Measurements from ENCODE around the gene SSPN.

SSPN gene

DNA sequence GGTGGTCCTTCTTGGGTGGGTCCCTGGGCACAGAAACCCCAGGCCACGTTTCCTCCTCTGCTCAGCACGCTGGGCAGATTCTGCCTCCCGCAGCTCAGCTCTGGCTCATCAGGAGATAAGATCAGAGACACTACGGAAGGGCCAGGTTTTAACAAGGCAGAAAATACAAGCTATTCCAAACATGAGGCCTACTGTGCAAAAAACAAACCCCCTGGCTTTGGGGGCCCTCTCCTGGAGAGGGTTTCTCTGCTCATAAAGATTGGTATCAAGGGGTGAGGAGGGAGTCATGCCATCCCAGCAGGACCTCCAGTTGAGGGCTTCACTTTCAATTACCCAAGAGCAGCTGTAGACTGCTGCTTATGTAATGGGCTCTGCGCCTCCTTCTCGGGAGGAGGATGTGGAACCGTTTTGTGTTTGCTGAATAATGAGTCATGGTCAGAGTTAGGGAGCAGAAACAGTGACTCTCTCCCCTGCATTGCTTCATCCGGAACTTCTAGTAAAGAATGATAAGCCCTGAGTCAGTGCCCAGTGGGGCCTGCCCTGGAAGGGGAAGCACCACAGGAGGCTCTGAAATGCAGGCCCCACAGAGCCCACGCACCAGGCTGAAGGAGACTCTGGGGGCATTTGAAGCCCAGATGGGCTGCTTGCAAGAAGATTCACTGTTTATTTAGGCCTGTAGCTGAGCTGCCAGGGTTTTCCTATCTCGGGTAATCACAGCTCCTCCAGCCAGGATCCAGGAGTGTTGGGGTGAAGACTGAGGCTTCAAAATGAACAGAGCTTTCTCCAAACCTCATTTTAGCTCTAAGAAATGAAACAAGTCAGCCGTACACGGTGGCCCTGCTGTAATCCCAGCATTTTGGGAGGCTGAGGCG, 79.3 kb downstream of the SSPN start:
- Histone ChIP-seq H3K4me1 (ENCODE audit: insufficient read depth, low read length) (peaks cover 16% of the 10 kb centered on the region), H3K36me3 (ENCODE audit: insufficient read depth, low read length) (no peaks in the 10 kb centered on the region), H3K9me3 (ENCODE audit: control insufficient read depth, insufficient read depth, low read length) (no peaks in the 10 kb centered on the region), H3K9ac (ENCODE audit: low read depth, low read length) (no peak overlapping the region)

- Histone ChIP-seq H3K36me3 (ENCODE audit: insufficient read depth, low read length) (no peaks in the 10 kb centered on the region), H3K9me3 (ENCODE audit: control insufficient read depth, insufficient read depth, low read length) (no peaks in the 10 kb centered on the region), H3K9ac (ENCODE audit: low read depth, low read length) (no peak overlapping the region), H3K4me1 (ENCODE audit: insufficient read depth, low read length) (peaks cover 16% of the 10 kb centered on the region)
These were observed 80.1 kb downstream of the SSPN start for GRCh38 chr12:26275313-26276131.

GRCh38 chr12:26276709-26277108, 81.3 kb downstream of the SSPN start:
- Histone ChIP-seq H3K36me3 (ENCODE audit: insufficient read depth, low read length) (no peaks in the 10 kb centered on the region), H3K9ac (ENCODE audit: low read depth, low read length) (no peak overlapping the region), H3K4me1 (ENCODE audit: insufficient read depth, low read length) (peaks cover 16% of the 10 kb centered on the region), H3K9me3 (ENCODE audit: control insufficient read depth, insufficient read depth, low read length) (no peaks in the 10 kb centered on the region)

DNA sequence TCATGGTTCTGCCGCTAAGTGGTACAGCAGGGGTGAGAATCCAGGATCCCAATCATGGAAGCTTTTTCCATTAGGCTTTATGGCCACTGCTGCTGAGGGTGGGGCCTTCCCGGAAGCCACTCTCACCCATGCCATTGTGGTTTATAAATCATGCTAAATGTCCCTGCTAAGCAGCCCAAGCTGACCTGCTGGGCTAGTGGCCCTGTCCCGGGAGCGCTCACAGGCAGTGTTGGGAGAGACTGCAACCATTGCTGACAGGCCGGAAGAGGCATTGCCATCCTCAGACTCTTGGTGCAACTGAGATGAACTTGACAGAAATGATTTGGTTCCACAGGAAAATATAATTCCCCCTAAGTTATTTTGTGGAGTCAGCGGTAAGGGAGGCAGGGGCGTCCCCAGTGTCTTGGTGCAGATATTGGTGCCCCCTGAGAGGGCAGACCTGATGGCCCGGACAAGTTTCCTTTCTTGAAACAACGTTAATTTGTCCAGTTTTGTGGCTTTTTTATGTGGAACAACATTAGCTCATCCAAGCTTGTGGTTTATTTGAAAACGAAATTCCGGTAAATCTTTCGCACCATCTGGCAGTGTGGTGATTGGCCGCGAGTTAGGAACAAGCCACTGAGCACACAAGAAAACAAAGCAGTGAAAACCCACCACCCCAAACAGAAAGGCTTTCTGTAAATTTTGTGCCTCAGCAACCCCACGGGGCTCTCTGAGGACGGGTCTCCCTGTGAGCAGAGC, 82.3 kb downstream of the SSPN start:
- no peaks in the 10 kb centered on the region for H3K36me3 ChIP-seq (ENCODE audit: insufficient read depth, low read length)
- H3K9me3 ChIP-seq (ENCODE audit: control insufficient read depth, insufficient read depth, low read length): no peaks in the 10 kb centered on the region
- no peak overlapping the region for H3K9ac ChIP-seq (ENCODE audit: low read depth, low read length)
- H3K4me1 ChIP-seq (ENCODE audit: insufficient read depth, low read length): peaks cover 16% of the 10 kb centered on the region

DNA sequence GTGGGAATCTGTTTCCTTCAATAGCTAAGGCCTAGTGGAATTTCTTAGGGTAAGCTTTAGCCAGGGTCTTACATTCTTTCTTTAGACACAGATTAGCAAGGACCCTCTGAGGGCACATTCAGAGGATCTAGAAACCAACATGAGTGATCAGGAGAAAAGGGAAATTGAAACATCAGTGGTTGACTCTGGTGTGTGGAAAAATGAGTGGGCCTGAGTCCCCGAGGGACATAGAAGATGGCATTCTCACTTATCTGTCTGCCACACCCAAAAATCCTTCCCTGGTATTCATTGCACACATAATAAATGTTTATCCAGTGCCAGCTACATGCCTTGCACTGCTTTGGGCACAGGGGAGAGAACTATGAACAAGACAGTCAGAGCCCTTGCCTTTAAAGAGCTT, 82.9 kb downstream of the SSPN start:
- Histone ChIP-seq H3K9me3 (ENCODE audit: control insufficient read depth, insufficient read depth, low read length) (no peaks in the 10 kb centered on the region), H3K9ac (ENCODE audit: low read depth, low read length) (no peak overlapping the region), H3K4me1 (ENCODE audit: insufficient read depth, low read length) (peaks cover 16% of the 10 kb centered on the region), H3K36me3 (ENCODE audit: insufficient read depth, low read length) (no peaks in the 10 kb centered on the region)

DNA sequence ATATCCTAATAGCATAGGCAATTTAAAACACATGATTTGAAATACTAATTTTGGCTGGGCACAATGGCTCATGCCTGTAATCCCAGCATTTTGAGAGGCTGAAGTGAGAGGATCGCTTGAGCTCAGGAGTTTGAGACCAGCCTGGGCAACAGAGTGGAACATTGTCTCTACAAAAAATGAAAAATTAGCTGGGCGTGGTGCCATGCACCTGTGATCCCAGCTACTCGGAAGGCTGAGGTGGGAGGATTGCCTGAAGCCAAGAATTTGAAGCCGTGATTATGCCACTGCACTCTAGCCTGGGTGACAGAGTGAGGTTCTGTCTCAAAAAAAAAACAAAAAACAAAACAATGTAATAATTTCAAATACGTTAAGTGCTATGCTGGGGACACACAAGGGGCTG, 83.3 kb downstream of the SSPN start:
- no peak overlapping the region for H3K9ac ChIP-seq (ENCODE audit: low read depth, low read length)
- no peaks in the 10 kb centered on the region for H3K36me3 ChIP-seq (ENCODE audit: insufficient read depth, low read length)
- H3K4me1 ChIP-seq (ENCODE audit: insufficient read depth, low read length): peaks cover 16% of the 10 kb centered on the region
- H3K9me3 ChIP-seq (ENCODE audit: control insufficient read depth, insufficient read depth, low read length): no peaks in the 10 kb centered on the region

GRCh38 chr12:26279091-26279490, 83.7 kb downstream of the SSPN start:
- H3K9me3 ChIP-seq (ENCODE audit: control insufficient read depth, insufficient read depth, low read length): no peaks in the 10 kb centered on the region
- H3K4me1 ChIP-seq (ENCODE audit: insufficient read depth, low read length): peaks cover 15% of the 10 kb centered on the region
- H3K9ac ChIP-seq (ENCODE audit: low read depth, low read length): no peak overlapping the region
- H3K36me3 ChIP-seq (ENCODE audit: insufficient read depth, low read length): no peaks in the 10 kb centered on the region

DNA sequence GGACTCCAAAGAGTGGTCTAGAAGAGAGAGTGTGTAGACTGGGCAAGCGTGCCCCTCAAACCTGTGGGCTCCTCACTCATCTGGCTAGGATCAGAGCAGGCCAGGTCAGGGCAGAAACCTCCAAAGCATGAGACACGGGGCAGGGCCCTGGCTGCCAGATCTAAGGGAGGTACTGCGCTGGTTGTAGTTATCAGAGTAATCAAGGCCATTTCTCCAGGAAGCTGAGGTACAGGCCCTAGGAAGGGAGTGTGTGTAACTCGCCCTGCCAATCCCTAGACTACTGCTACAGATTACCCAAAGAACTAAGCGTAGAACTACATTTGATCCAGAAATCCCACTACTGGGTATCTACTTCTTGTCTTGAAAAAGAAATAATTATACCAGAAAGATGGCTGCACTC, 84.5 kb downstream of the SSPN start:
- H3K4me1 ChIP-seq (ENCODE audit: insufficient read depth, low read length): peaks cover 8% of the 10 kb centered on the region
- H3K36me3 ChIP-seq (ENCODE audit: insufficient read depth, low read length): no peaks in the 10 kb centered on the region
- H3K9me3 ChIP-seq (ENCODE audit: control insufficient read depth, insufficient read depth, low read length): no peaks in the 10 kb centered on the region
- no peak overlapping the region for H3K9ac ChIP-seq (ENCODE audit: low read depth, low read length)

GRCh38 chr12:26280869-26281268, 85.5 kb downstream of the SSPN start:
- Histone ChIP-seq H3K4me1 (ENCODE audit: insufficient read depth, low read length) (0 out of 2 replicates have a peak, but pooled peaks cover under 1% of the 10 kb centered on the region), H3K36me3 (ENCODE audit: insufficient read depth, low read length) (no peaks in the 10 kb centered on the region), H3K9me3 (ENCODE audit: control insufficient read depth, insufficient read depth, low read length) (no peaks in the 10 kb centered on the region)

DNA sequence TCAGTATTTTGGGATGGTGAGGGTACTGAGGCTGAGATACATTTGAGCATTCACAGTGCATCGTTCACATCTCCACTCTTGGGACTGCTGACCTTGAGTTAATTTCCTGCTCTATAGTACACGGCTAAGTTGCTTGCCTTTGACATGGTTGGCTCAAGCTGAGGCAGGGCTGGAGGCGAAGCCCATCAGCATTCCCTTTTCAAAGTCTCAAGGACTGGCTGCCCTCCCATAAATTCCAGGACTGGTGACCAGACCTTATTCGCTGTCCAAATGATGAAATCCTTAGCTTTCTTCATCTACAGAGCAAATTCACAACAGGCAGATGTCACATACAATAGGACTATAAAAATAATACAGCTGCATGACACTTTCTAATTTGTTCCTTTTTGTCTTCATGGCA, 85.9 kb downstream of the SSPN start:
- Histone ChIP-seq H3K9ac (ENCODE audit: low read depth, low read length) (no peak overlapping the region), H3K9me3 (ENCODE audit: control insufficient read depth, insufficient read depth, low read length) (no peaks in the 10 kb centered on the region), H3K36me3 (ENCODE audit: insufficient read depth, low read length) (no peaks in the 10 kb centered on the region), H3K4me1 (ENCODE audit: insufficient read depth, low read length) (no peaks in the 10 kb centered on the region)

More at GRCh38 chr12:26280869-26281268, 85.5 kb downstream of the SSPN start:
- H3K9ac ChIP-seq (ENCODE audit: low read depth, low read length): no peak overlapping the region

DNA sequence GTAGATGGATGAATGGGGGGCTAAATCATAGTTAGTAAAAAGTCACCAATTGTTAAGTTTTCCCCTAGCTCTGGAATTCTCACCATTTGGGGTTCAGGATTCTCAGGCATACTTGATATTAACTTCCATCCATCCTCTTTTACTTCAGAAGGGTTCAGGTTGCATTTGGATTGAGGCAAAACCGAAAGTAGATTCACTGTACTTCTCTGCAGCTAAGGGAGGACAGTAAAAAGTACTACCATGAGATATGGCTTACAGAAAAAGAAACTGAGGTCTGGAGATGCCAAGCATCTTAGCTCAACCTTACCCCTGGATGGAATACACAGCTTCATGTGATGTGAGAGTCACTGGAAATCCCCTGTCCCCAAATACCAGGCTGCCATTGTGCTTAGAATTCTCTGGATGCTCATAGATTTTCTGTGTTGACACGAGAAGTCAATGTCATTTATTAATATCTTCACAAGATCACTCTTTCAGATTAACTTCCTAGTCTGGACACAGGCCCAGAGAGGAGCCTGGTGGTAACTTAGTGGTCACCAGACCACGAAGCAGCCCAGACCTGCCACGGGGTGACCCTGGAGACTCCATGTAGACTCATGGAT, 87.1 kb downstream of the SSPN start:
- no peaks in the 10 kb centered on the region for H3K36me3 ChIP-seq (ENCODE audit: insufficient read depth, low read length)
- H3K4me1 ChIP-seq (ENCODE audit: insufficient read depth, low read length): no peaks in the 10 kb centered on the region
- no peak overlapping the region for H3K9ac ChIP-seq (ENCODE audit: low read depth, low read length)
- H3K9me3 ChIP-seq (ENCODE audit: control insufficient read depth, insufficient read depth, low read length): no peaks in the 10 kb centered on the region

DNA sequence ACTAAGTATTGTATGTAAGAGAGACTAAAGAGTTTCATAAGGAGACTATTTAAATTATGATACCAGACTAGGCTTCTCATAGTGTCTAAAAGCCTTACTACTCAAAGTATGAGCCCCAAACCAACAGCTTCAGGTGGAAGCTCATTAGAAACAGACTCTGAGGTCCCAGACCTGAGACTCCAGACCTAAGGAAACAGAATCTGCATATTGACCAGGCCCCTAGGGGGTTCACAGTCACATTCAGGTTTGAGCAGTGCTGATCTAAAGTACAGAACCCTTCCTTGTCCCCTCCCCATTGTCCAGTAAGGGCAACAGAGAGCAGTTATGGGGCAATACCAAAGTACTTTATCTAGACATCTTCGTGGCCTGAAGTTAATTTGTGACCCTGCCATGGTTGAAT, 87.7 kb downstream of the SSPN start:
- Histone ChIP-seq H3K9me3 (ENCODE audit: control insufficient read depth, insufficient read depth, low read length) (no peaks in the 10 kb centered on the region), H3K9ac (ENCODE audit: low read depth, low read length) (no peak overlapping the region), H3K4me1 (ENCODE audit: insufficient read depth, low read length) (no peaks in the 10 kb centered on the region), H3K36me3 (ENCODE audit: insufficient read depth, low read length) (no peaks in the 10 kb centered on the region)

DNA sequence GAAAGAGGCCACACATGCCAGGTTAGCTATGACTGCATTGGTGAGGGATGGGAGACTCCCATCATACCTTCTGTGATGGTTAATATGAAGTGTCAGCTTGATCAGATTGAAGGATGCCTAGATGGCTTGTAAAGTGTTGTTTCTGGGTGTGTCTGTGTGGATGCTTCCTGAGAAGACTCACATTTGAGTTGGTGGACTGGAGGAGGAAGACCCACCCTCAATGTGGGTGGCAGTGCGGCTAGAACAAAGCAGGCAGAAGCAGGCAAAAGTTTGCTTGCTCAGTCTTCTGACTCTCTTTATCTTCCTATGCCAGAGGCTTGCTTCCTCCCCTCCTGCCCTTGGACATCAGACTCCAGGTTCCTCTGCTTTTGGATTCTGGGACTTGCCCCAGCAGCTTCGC, 88.2 kb downstream of the SSPN start:
- Histone ChIP-seq H3K4me1 (ENCODE audit: insufficient read depth, low read length) (no peaks in the 10 kb centered on the region), H3K9ac (ENCODE audit: low read depth, low read length) (no peak overlapping the region), H3K36me3 (ENCODE audit: insufficient read depth, low read length) (no peaks in the 10 kb centered on the region), H3K9me3 (ENCODE audit: control insufficient read depth, insufficient read depth, low read length) (no peaks in the 10 kb centered on the region)

GRCh38 chr12:26285401-26285800, 90.0 kb downstream of the SSPN start:
- no peaks in the 10 kb centered on the region for H3K9me3 ChIP-seq (ENCODE audit: control insufficient read depth, insufficient read depth, low read length)
- H3K36me3 ChIP-seq (ENCODE audit: insufficient read depth, low read length): no peaks in the 10 kb centered on the region
- H3K9ac ChIP-seq (ENCODE audit: low read depth, low read length): no peak overlapping the region
- H3K4me1 ChIP-seq (ENCODE audit: insufficient read depth, low read length): no peaks in the 10 kb centered on the region

Data from ES-I3 (cell line).